HTERT RPE-1 (cell line): ENCODE results near the gene TRPM1.

Experiments used
- in situ Hi-C: fragments of 300-500 bp; cut with MboI; formaldehyde crosslinking; loops from 4 replicates; pipeline ENCODE4 v1.14.3; 2020; ENCODE audit warnings: low sequenced_read_pairs

The TRPM1 gene

GRCh38 chr15:30985081-30985531 is 116.4 kb downstream of the TRPM1 start:
- in situ Hi-C loops = no loop called here

DNA sequence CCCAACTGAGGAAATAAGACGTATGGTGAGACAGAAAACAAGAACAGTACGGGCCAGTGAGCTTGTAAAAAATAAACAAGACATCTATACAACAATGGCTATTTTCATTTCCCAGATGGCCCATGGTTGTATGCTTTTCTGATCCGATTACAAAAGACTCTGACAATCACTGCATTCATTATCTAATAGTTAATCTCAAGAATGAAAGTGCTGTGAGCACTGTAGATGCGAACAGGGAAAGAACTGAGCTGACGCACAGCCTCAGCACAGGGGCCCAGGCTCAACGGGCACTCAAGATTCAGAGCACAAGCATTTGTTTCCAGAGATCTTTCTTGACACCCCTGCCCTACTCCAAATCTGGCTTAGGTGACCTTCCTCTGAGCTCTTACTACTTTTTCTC is 117.0 kb downstream of the TRPM1 start:
- in situ Hi-C loops = no loop called here

DNA sequence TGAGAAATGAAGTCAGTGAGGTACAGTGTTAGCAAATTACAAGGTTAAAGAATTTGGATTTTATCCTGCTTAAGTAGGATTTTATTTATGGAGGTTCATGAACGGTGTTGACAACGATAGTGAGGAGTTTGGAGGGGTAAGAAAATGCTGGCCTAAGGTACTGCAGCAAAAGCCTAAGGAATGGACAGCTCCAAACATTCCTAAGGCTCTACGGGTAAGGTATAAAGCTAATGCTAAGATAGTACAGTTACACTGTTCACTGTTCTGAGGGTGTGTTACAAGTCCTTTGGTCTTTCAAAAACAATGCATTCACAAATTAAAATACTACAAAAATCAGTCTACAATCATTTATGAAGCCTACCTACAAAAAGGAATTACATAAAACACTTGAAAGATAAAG is 117.4 kb downstream of the TRPM1 start:
- in situ Hi-C loops = no loop called here

- in situ Hi-C loops = no loop called here
Measured at GRCh38 chr15:30979457-30979856, 122.1 kb downstream of the TRPM1 start.

- in situ Hi-C loops = no loop called here
Measured at GRCh38 chr15:30978328-30978727, 123.2 kb downstream of the TRPM1 start.

DNA sequence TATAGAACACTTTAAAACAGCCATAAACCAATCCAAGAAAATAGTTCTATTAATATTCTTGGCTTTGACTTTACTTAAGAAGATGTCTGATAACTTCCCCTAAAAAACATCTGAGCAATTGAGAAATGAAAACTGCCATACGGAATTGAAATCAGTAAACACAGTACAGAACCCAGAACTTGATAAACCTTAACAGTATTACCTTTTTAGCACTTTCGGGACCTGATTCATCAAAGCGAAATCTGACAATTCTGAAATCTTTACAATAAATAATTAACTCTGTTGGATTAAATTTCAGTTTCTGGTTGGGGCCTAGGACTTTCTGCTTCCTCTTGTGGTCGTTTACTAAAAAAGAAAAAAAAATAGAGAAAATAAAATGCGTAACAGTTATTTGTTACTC is 127.4 kb downstream of the TRPM1 start:
- in situ Hi-C loops = no loop called here

GRCh38 chr15:30973379-30973778 is 128.1 kb downstream of the TRPM1 start:
- in situ Hi-C loops = no loop called here

GRCh38 chr15:30969724-30970123 is 131.8 kb downstream of the TRPM1 start:
- in situ Hi-C loops = no loop called here

GRCh38 chr15:30963681-30964080 is 137.8 kb downstream of the TRPM1 start:
- in situ Hi-C loops = no loop called here

DNA sequence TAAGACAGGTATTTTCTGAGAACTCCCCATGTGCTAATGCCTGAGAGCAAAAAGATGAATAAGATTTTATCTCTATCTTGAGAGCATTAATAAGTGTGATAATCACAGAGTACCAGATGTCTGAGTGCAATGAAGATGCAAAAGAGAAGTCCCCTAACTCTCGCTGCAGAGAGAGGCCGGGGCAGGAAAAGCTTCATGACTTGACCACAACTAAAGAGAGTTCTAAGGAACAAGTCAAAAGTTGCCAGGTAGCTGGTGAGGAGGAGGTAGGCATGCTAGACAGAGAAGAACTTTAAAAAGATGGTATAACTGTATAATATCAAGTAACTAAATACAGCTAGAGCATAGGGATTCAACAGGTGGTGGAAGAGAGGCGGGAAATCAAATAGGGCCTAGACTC is 138.9 kb downstream of the TRPM1 start:
- in situ Hi-C loops = no loop called here

GRCh38 chr15:30962079-30962478 is 139.4 kb downstream of the TRPM1 start:
- in situ Hi-C loops = no loop called here

DNA sequence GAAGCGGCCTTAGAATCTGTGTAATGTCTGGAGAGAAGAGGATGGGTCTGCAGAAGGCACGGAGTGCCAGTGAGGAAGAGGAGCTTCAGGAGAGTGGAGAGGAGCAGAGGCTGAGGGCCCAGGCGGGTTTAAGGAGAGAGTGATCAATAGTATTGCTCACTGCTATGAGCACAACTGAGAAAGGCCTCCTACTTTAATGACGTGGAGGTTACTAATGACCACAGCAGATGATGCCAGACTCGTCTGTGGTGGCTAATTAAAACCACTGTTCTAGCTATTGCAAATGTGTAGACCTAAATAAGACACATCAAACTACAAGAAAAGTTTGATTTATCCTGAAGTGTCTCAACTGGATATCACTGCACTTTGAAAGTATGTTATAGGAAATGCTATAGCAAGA is 143.3 kb downstream of the TRPM1 start:
- in situ Hi-C loops = no loop called here

GRCh38 chr15:30956216-30957124 is 145.1 kb downstream of the TRPM1 start:
- in situ Hi-C loops = no loop called here

GRCh38 chr15:30954674-30955073 is 146.9 kb downstream of the TRPM1 start:
- in situ Hi-C loops = no loop called here

- in situ Hi-C loops = no loop called here
Measured at GRCh38 chr15:30953731-30954378, 147.7 kb downstream of the TRPM1 start.

DNA sequence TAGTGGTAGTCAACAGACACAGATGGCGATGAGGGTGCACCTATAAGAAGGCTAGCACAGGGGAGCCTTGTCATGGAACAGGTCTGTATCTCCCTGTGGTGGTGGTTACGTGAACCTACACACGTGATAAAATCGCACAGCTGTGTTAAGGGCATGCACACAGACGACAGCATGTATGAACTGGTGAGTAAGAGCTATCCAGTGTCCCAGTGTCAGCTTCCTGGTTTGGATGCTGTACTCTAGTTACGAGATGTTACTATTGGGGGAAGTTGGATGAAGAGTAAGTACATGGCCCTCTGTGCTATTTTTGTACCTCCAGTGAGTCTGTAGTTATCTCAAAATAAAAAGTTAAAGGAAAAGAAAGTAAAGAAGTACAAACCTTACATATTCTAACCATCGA is 148.3 kb downstream of the TRPM1 start:
- in situ Hi-C loops = no loop called here
